H9 (cell line): ENCODE results near the gene POU3F2. TPM values are rescaled to one million over a fixed set of nuclear protein-coding genes. Genes with fewer than 3 reads are reported as not detected.
A peak's percentile ranks its signal among the peaks of the same experiment; 100 is the strongest.

Experiments
- DNase-seq: peaks from one replicate; pipeline ENCODE4 v3.0.0-alpha.2; 2017
- H2AFZ ChIP-seq: one replicate; pipeline ENCODE4 v1.6.1; 2013; ENCODE audit warnings: mild to moderate bottlenecking, low read length, control low read depth, moderate library complexity
- H2AK5ac ChIP-seq: 2 replicates; pipeline ENCODE4 v1.6.1; 2013; ENCODE audit warnings: low read length, control low read depth, mixed read lengths; ENCODE audit not compliant: insufficient read length
- H2BK120ac ChIP-seq: one replicate; pipeline ENCODE4 v1.6.1; 2013; ENCODE audit warnings: low read depth, mild to moderate bottlenecking, low read length, control low read depth, inconsistent platforms; ENCODE audit not compliant: poor library complexity, severe bottlenecking
- H2BK12ac ChIP-seq: 2 replicates; pipeline ENCODE4 v1.6.1; 2013; ENCODE audit warnings: low read length, control low read depth, mixed read lengths, low read depth; ENCODE audit not compliant: insufficient read length
- H2BK15ac ChIP-seq: 2 replicates; pipeline ENCODE4 v1.6.1; 2013; ENCODE audit warnings: low read depth, low read length, control low read depth
- H2BK20ac ChIP-seq: one replicate; pipeline ENCODE4 v1.6.1; 2013; ENCODE audit warnings: low read depth, mild to moderate bottlenecking, low read length, control low read depth, inconsistent platforms; ENCODE audit not compliant: poor library complexity, severe bottlenecking
- H2BK5ac ChIP-seq: 2 replicates; pipeline ENCODE4 v1.6.1; 2013; ENCODE audit warnings: low read length, control low read depth, mixed read lengths; ENCODE audit not compliant: insufficient read length
- H3K14ac ChIP-seq: 2 replicates; pipeline ENCODE4 v1.6.1; 2013; ENCODE audit warnings: low read length, control low read depth; ENCODE audit not compliant: insufficient read depth
- H3K18ac ChIP-seq: 2 replicates; pipeline ENCODE4 v1.6.1; 2013; ENCODE audit warnings: low read depth, mild to moderate bottlenecking, mixed read lengths, low read length, control low read depth; ENCODE audit not compliant: insufficient read length
- H3K23ac ChIP-seq: 2 replicates; pipeline ENCODE4 v1.6.1; 2013; ENCODE audit warnings: low read length, control low read depth, mixed read lengths, low read depth; ENCODE audit not compliant: insufficient read length
- H3K23me2 ChIP-seq: 2 replicates; pipeline ENCODE4 v1.6.1; 2013; ENCODE audit warnings: low read depth, mild to moderate bottlenecking, mixed read lengths, low read length, control low read depth; ENCODE audit not compliant: insufficient read length, poor library complexity, severe bottlenecking
- H3K27ac ChIP-seq: 2 replicates; pipeline ENCODE4 v1.5.1; 2013; ENCODE audit warnings: low read length, control low read depth, mixed read lengths, low read depth; ENCODE audit not compliant: insufficient read length
- H3K27me3 ChIP-seq: 2 replicates; pipeline ENCODE4 v1.6.1; 2013; ENCODE audit warnings: low read length, control low read depth, inconsistent platforms; ENCODE audit not compliant: insufficient read depth
- H3K4ac ChIP-seq: 2 replicates; pipeline ENCODE4 v1.6.1; 2013; ENCODE audit warnings: low read depth, mild to moderate bottlenecking, control low read depth, inconsistent platforms, low read length, moderate library complexity
- H3K4me1 ChIP-seq: 2 replicates; pipeline ENCODE4 v1.6.1; 2013; ENCODE audit warnings: low read length, control low read depth, inconsistent platforms; ENCODE audit not compliant: insufficient read depth
- H3K4me2 ChIP-seq: 2 replicates; pipeline ENCODE4 v1.6.1; 2013; ENCODE audit warnings: low read length, control low read depth, mixed read lengths; ENCODE audit not compliant: insufficient read length, insufficient read depth
- H3K56ac ChIP-seq: 2 replicates; pipeline ENCODE4 v1.6.1; 2013; ENCODE audit warnings: low read depth, mild to moderate bottlenecking, mixed read lengths, low read length, control low read depth; ENCODE audit not compliant: insufficient read length
- H3K79me1 ChIP-seq: 2 replicates; pipeline ENCODE4 v1.6.1; 2013; ENCODE audit warnings: low read depth, mild to moderate bottlenecking, moderate library complexity, low read length, control low read depth, inconsistent platforms; ENCODE audit not compliant: insufficient read depth, poor library complexity, severe bottlenecking
- H3K79me2 ChIP-seq: 2 replicates; pipeline ENCODE4 v1.6.1; 2013; ENCODE audit warnings: low read length, control low read depth, inconsistent platforms; ENCODE audit not compliant: insufficient read depth
- H3K9ac ChIP-seq: 2 replicates; pipeline ENCODE4 v1.6.1; 2013; ENCODE audit warnings: low read length, control low read depth, mixed read lengths; ENCODE audit not compliant: insufficient read length; ENCODE audit errors: extremely low read depth
- H3K9me3 ChIP-seq: one replicate; pipeline ENCODE4 v1.6.1; 2013; ENCODE audit warnings: low read depth, low read length, inconsistent platforms; ENCODE audit not compliant: control insufficient read depth
- H3T11ph ChIP-seq: one replicate; pipeline ENCODE4 v1.6.1; 2013; ENCODE audit warnings: mild to moderate bottlenecking, low read length, control low read depth, inconsistent platforms
- H4K20me1 ChIP-seq: one replicate; pipeline ENCODE4 v1.6.1; 2013; ENCODE audit not compliant: control insufficient read depth, insufficient read length, insufficient read depth
- H4K5ac ChIP-seq: 2 replicates; pipeline ENCODE4 v1.6.1; 2013; ENCODE audit warnings: low read depth, mild to moderate bottlenecking, mixed read lengths, low read length, control low read depth; ENCODE audit not compliant: insufficient read length
- H4K8ac ChIP-seq: replicated peaks from 2 replicates; pipeline ENCODE4 v1.6.1; 2013; ENCODE audit warnings: low read length, control low read depth, mixed read lengths, low read depth; ENCODE audit not compliant: insufficient read length
- H4K91ac ChIP-seq: 2 replicates; pipeline ENCODE4 v1.6.1; 2013; ENCODE audit warnings: low read depth, mild to moderate bottlenecking, moderate library complexity, mixed read lengths, low read length, control low read depth; ENCODE audit not compliant: insufficient read length
- H3K27ac Mint-ChIP-seq, 3 experiments: 2 replicates in 2 of 3; 3 replicates in 1 of 3; pipeline ENCODE4 v1.8.0; 2020 to 2021; ENCODE audit warnings: mixed read lengths in 3 of 3, mild to moderate bottlenecking in 1 of 3, moderate library complexity in 1 of 3
- H3K27me3 Mint-ChIP-seq: 2 replicates; pipeline ENCODE4 v1.8.0; 2021; ENCODE audit warnings: low read depth, mild to moderate bottlenecking, moderate library complexity, mixed read lengths
- H3K36me3 Mint-ChIP-seq, 3 experiments: 2 replicates in 2 of 3; 3 replicates in 1 of 3; pipeline ENCODE4 v1.8.0; 2020 to 2021; ENCODE audit warnings: low read depth in 3 of 3, mixed read lengths in 3 of 3; ENCODE audit not compliant: insufficient read depth in 1 of 3
- H3K4me1 Mint-ChIP-seq, 2 experiments: 2 replicates each; pipeline ENCODE4 v1.8.0; 2020; ENCODE audit warnings: mixed read lengths in 2 of 2
- H3K4me3 Mint-ChIP-seq, 2 experiments: 2 replicates in 1 of 2; 3 replicates in 1 of 2; pipeline ENCODE4 v1.8.0; 2020 to 2021; ENCODE audit warnings: mild to moderate bottlenecking in 2 of 2, mixed read lengths in 2 of 2, moderate library complexity in 1 of 2
- H3K9me3 Mint-ChIP-seq, 2 experiments: 2 replicates in 1 of 2; 3 replicates in 1 of 2; pipeline ENCODE4 v1.8.0; 2020; ENCODE audit warnings: mild to moderate bottlenecking in 2 of 2, mixed read lengths in 2 of 2, moderate library complexity in 1 of 2
- CTCF ChIP-seq: fragments of 200-600 bp; sonication (generic); conservative IDR thresholded peaks from 3 replicates; pipeline ENCODE4 v1.8.0; 2021; ENCODE audit warnings: antibody characterized with exemption, mild to moderate bottlenecking
- WGBS: extraction: QIAGEN DNeasy Blood & Tissue Kit; methylation state at CpG from one replicate; pipeline ENCODE4 v1.1.7; 2013; ENCODE audit warnings: missing lambda C conversion rate, low lambda C conversion rate, mixed read lengths; ENCODE audit not compliant: insufficient read length; ENCODE audit errors: extremely low coverage; 5-methylcytosine and 5-hydroxymethylcytosine counted together
- total RNA-seq: library from RNA; stranded (reverse); gene quantifications from 2 replicates; pipeline ENCODE4 v1.2.1, GENCODE V29; 2021

POU3F2 gene
- total RNA-seq, 1 experiment from 2014 or later: 0.09 TPM

GRCh38 chr6:98787961-98788360, 46.4 kb upstream of the POU3F2 start:
- peak; percentile 60 for DNase-seq
- H2BK5ac ChIP-seq: no peak overlapping the region
- Mint-ChIP-seq H3K4me1 (peaks cover 34% of the 10 kb centered on the region in 2 experiments), H3K4me3 (peak overlapping the region in 1 of 2 experiments; percentile 44; a peak in 3 of 5 replicates), H3K27ac (peak overlapping the region in 1 of 3 experiments; percentile 90; a peak in 3 of 7 replicates), H3K9me3 (no peaks in the 10 kb centered on the region; a peak in 1 of 5 replicates), H3K36me3 (no peaks in the 10 kb centered on the region), H3K27me3 (peaks cover 11% of the 10 kb centered on the region)
- no peaks in the 10 kb centered on the region for H3K9me3 ChIP-seq
- no peaks in the 10 kb centered on the region for H3K23me2 ChIP-seq
- no peaks in the 10 kb centered on the region for H3K79me2 ChIP-seq
- H3K9ac ChIP-seq: no peak overlapping the region
- no peaks in the 10 kb centered on the region for H4K20me1 ChIP-seq
- WGBS: no CpG with 5 or more reads among the region's 15 CpGs
- H4K5ac ChIP-seq: no peak overlapping the region
- H2BK20ac ChIP-seq: no peak overlapping the region
- H3K27me3 ChIP-seq: no peaks in the 10 kb centered on the region
- no peak overlapping the region for H2BK120ac ChIP-seq
- H3T11ph ChIP-seq: no peak overlapping the region
- peaks cover 7% of the 10 kb centered on the region; the same call in 1 of the 2 replicates for H3K4me1 ChIP-seq
- no peak overlapping the region for H3K4ac ChIP-seq
- no peak overlapping the region for H3K4me2 ChIP-seq
- H2BK12ac ChIP-seq: no peak overlapping the region
- H3K23ac ChIP-seq: no peak overlapping the region
- no peak overlapping the region for H4K8ac ChIP-seq
- H3K14ac ChIP-seq: no peak overlapping the region
- H4K91ac ChIP-seq: no peak overlapping the region
- no peak overlapping the region for H2AFZ ChIP-seq
- H3K56ac ChIP-seq: no peak overlapping the region
- no peaks in the 10 kb centered on the region for H3K79me1 ChIP-seq
- no peak overlapping the region for H3K18ac ChIP-seq
- no peak overlapping the region for H2AK5ac ChIP-seq
- H3K27ac ChIP-seq: no peak overlapping the region
- TF ChIP-seq CTCF: no peak
- no peak overlapping the region for H2BK15ac ChIP-seq
